ENCODE results near the gene MORN5. TPM values are rescaled to one million over a fixed set of nuclear protein-coding genes. Genes with fewer than 3 reads are reported as not detected.

Gene MORN5
- total RNA-seq, 2 experiments from 2014 or later: not detected

GRCh38 chr9:122220673-122221182 lies 61.0 kb downstream of the MORN5 start:
- ATAC-seq (ENCODE audit: low read depth): no peak

GRCh38 chr9:122221183-122221811 lies 61.6 kb downstream of the MORN5 start:
- no peak for DNase-seq
- H3K4me1 Mint-ChIP-seq: peaks cover 20% of the 10 kb centered on the region
- no peak overlapping the region for H3K4me3 Mint-ChIP-seq
- POLR2A ChIA-PET: no interaction called here
- no peaks in the 10 kb centered on the region for H3K9me3 Mint-ChIP-seq
- no peaks in the 10 kb centered on the region for H3K36me3 Mint-ChIP-seq
- H3K27ac Mint-ChIP-seq: no peak overlapping the region
- ATAC-seq (ENCODE audit: low read depth): no peak
- H3K27me3 Mint-ChIP-seq: peaks cover 83% of the 10 kb centered on the region

More at GRCh38 chr9:122220673-122221182, 61.0 kb downstream of the MORN5 start:
- no peaks in the 10 kb centered on the region for H3K9me3 Mint-ChIP-seq
- H3K4me3 Mint-ChIP-seq: no peak overlapping the region
- H3K36me3 Mint-ChIP-seq: no peaks in the 10 kb centered on the region
- H3K4me1 Mint-ChIP-seq: peaks cover 20% of the 10 kb centered on the region
- H3K27me3 Mint-ChIP-seq: peaks cover 85% of the 10 kb centered on the region
- H3K27ac Mint-ChIP-seq: no peak overlapping the region
- no peak for DNase-seq
- POLR2A ChIA-PET: no interaction called here

GRCh38 chr9:122222791-122223190 lies 63.1 kb downstream of the MORN5 start:
- DNase-seq: no peak
- no peak overlapping the region for H3K27ac Mint-ChIP-seq

GRCh38 chr9:122223435-122223834 lies 63.7 kb downstream of the MORN5 start:
- no peak for ATAC-seq (ENCODE audit: low read depth)
- no peak overlapping the region for H3K27ac Mint-ChIP-seq
- peaks cover 14% of the 10 kb centered on the region for H3K4me1 Mint-ChIP-seq
- POLR2A ChIA-PET: no interaction called here
- H3K4me3 Mint-ChIP-seq: no peak overlapping the region
- H3K27me3 Mint-ChIP-seq: peaks cover 78% of the 10 kb centered on the region
- H3K36me3 Mint-ChIP-seq: no peaks in the 10 kb centered on the region
- H3K9me3 Mint-ChIP-seq: no peaks in the 10 kb centered on the region
- no peak for DNase-seq

More at GRCh38 chr9:122222791-122223190, 63.1 kb downstream of the MORN5 start:
- Mint-ChIP-seq H3K27me3 (peaks cover 83% of the 10 kb centered on the region), H3K4me3 (no peak overlapping the region), H3K4me1 (peaks cover 20% of the 10 kb centered on the region), H3K36me3 (no peaks in the 10 kb centered on the region), H3K9me3 (no peaks in the 10 kb centered on the region)
- POLR2A ChIA-PET: no interaction called here
- ATAC-seq (ENCODE audit: low read depth): no peak

- no peak for DNase-seq
- Mint-ChIP-seq H3K4me3 (no peak overlapping the region), H3K9me3 (no peaks in the 10 kb centered on the region), H3K27ac (no peak overlapping the region), H3K36me3 (no peaks in the 10 kb centered on the region), H3K4me1 (peaks cover 6% of the 10 kb centered on the region), H3K27me3 (peaks cover 57% of the 10 kb centered on the region)
- ATAC-seq (ENCODE audit: low read depth): no peak
- POLR2A ChIA-PET: no interaction called here
Measured at GRCh38 chr9:122225312-122226141, 65.8 kb downstream of the MORN5 start.

- no peaks in the 10 kb centered on the region for H3K9me3 Mint-ChIP-seq
- POLR2A ChIA-PET: interaction anchor here (0.6 kb wide), 1 partner anchor 21 kb away, joined by 6 read pairs; no protein-coding TSS in a partner anchor
- no peak overlapping the region for H3K4me3 Mint-ChIP-seq
- no peaks in the 10 kb centered on the region for H3K36me3 Mint-ChIP-seq
- peaks cover 6% of the 10 kb centered on the region for H3K4me1 Mint-ChIP-seq
- DNase-seq (no peak), ATAC-seq (ENCODE audit: low read depth) (no peak)
- H3K27ac Mint-ChIP-seq: no peak overlapping the region
- H3K27me3 Mint-ChIP-seq: peaks cover 51% of the 10 kb centered on the region
Measured at GRCh38 chr9:122226142-122226757, 66.5 kb downstream of the MORN5 start.

GRCh38 chr9:122226758-122227574 lies 67.3 kb downstream of the MORN5 start:
- Mint-ChIP-seq H3K27ac (no peak overlapping the region), H3K27me3 (peaks cover 44% of the 10 kb centered on the region), H3K36me3 (no peaks in the 10 kb centered on the region), H3K4me3 (no peak overlapping the region), H3K4me1 (peaks cover 6% of the 10 kb centered on the region), H3K9me3 (no peaks in the 10 kb centered on the region)
- DNase-seq: no peak
- POLR2A ChIA-PET: interaction anchor here (0.6 kb wide), 1 partner anchor 20 kb away, joined by 6 read pairs; no protein-coding TSS in a partner anchor
- ATAC-seq (ENCODE audit: low read depth): no peak

- Mint-ChIP-seq H3K27me3 (peaks cover 38% of the 10 kb centered on the region), H3K36me3 (no peaks in the 10 kb centered on the region), H3K4me1 (peaks cover 6% of the 10 kb centered on the region), H3K4me3 (no peak overlapping the region), H3K27ac (no peak overlapping the region), H3K9me3 (no peaks in the 10 kb centered on the region)
- POLR2A ChIA-PET: no interaction called here
- ATAC-seq (ENCODE audit: low read depth) (no peak), DNase-seq (no peak)
Measured at GRCh38 chr9:122227575-122227900, 67.8 kb downstream of the MORN5 start.

- ATAC-seq (ENCODE audit: low read depth) (no peak), DNase-seq (no peak)
- Mint-ChIP-seq H3K9me3 (no peaks in the 10 kb centered on the region), H3K36me3 (no peaks in the 10 kb centered on the region), H3K27ac (no peak overlapping the region), H3K27me3 (peaks cover 33% of the 10 kb centered on the region), H3K4me1 (peaks cover 2% of the 10 kb centered on the region), H3K4me3 (peak overlapping the region; percentile 48)
- POLR2A ChIA-PET: no interaction called here
Measured at GRCh38 chr9:122228191-122228567, 68.5 kb downstream of the MORN5 start.

- DNase-seq (peak; percentile 46), ATAC-seq (ENCODE audit: low read depth) (peak; percentile 35)
- POLR2A ChIA-PET: no interaction called here
- H3K36me3 Mint-ChIP-seq: no peaks in the 10 kb centered on the region
- no peaks in the 10 kb centered on the region for H3K9me3 Mint-ChIP-seq
- no peak within 1 kb of the TSS for H3K27ac Mint-ChIP-seq
- peaks cover 34% of the 10 kb centered on the region for H3K27me3 Mint-ChIP-seq
- peaks cover 2% of the 10 kb centered on the region for H3K4me1 Mint-ChIP-seq
- peak within 1 kb of the TSS; percentile 48 for H3K4me3 Mint-ChIP-seq
Measured at GRCh38 chr9:122228568-122229484, 69.1 kb downstream of the MORN5 start, which contains the start of gene LHX6. Gene LHX6 (minus strand): TSS chr9:122228957. CDS start chr9:122228740, 217 bp downstream.

GRCh38 chr9:122229485-122229837 lies 69.8 kb downstream of the MORN5 start:
- POLR2A ChIA-PET: no interaction called here
- Mint-ChIP-seq H3K36me3 (no peaks in the 10 kb centered on the region), H3K4me1 (peaks cover 1% of the 10 kb centered on the region), H3K9me3 (no peaks in the 10 kb centered on the region), H3K4me3 (no peak overlapping the region), H3K27me3 (peaks cover 30% of the 10 kb centered on the region), H3K27ac (no peak overlapping the region)
- no peak for ATAC-seq (ENCODE audit: low read depth)
- DNase-seq: no peak

GRCh38 chr9:122232796-122233306 lies 73.1 kb downstream of the MORN5 start:
- ATAC-seq (ENCODE audit: low read depth) (no peak), DNase-seq (no peak)
- Mint-ChIP-seq H3K27me3 (peaks cover 7% of the 10 kb centered on the region), H3K4me1 (no peaks in the 10 kb centered on the region), H3K9me3 (no peaks in the 10 kb centered on the region), H3K4me3 (no peak overlapping the region), H3K36me3 (no peaks in the 10 kb centered on the region), H3K27ac (no peak overlapping the region)
- POLR2A ChIA-PET: interaction anchor here (0.6 kb wide), 1 partner anchor 807 kb away, joined by 4 read pairs; no protein-coding TSS in a partner anchor
